ENCODE measurements around the gene CFAP107.
"Not testable (repeated sequence)": the region's sequence is repeated elsewhere in the genome, so short reads cannot be mapped to it uniquely, and the experiment has no call there.

The CFAP107 gene

DNA sequence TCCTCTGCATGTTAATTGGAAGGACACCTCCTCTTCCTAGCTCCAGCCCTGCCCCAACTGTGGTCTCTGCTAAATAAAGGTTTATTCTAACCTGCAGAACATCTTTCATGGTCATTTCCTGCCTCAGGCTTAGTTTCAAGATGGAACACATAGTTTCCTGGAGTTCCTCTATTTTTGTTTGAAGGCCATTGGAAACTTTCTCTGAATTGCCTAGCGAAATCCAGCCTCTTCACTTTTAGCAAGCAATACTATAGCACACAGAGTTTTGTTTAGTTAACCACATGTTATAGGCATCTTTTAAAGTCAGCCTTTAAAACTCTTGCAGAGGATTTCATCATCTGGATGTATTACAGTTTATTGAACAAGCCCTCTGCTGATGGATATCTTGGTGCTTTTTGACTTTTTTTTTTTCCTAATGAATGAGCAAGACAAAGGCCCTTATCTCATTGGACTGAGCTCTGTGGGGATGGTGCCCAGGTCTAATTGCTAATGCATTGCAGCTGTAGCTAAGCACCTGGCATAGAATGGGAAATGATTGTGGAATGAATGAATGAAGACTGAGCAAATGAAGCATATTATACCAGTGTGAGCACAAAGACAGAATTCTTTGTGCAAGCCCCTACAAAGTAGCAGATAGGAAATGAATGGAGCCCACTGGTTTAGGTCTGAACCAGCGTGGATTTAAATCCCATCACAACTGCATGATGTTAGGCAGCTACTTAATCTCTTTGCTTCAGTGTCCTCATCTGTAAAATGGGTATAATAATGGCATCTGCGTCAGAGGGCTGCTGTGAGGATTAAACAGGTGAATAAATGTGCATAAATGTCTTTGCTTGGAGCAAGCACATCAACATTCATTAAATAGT is 641 bp upstream of the CFAP107 start:
- no peak for DNase-seq

DNA sequence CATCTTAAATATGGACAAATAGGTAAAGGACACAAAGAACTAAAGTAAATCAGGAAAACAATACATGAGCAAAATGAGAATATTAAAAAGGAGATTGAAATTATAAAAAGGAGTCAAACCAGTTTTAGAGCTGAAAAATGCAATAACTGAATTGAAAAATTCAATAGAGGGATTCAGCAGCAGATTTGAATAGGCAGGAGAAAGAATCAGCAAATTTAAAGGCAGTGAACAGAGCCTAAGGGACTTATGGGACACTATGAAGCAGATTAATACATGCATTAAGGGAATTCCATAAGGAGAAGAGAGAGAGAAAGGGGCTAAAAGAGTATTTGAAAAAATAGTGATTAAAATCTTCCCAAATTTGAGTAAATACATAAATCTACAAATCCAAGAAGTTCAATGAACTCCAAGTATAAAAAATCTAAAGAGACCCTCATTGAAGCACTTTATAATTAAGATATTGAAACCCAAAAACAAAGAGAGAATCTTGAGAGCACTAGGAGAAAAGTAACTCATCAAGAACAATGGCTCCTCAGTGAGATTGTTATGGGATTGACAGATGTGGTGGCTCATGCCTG is 2.9 kb downstream of the CFAP107 start:
- no peak for DNase-seq

DNA sequence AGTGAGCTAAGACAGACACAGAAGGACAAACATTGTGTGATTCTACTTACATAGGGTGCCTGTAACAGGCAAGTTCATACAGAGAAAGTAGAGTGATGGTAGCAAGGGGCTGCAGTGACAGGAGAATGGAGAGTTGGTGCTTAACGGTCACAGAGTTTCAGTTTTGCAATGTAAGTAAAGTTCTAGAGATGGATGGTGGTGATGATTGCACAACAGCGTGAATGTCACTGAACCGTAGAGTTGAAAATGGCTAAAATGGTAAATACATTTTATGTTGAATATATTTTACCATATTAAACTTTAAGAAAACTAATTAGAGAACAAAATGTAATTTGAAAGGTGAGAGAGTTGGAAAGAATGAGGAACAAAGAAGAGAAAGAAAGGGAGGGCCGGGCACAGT is 8.7 kb downstream of the CFAP107 start:
- DNase-seq: no peak

DNA sequence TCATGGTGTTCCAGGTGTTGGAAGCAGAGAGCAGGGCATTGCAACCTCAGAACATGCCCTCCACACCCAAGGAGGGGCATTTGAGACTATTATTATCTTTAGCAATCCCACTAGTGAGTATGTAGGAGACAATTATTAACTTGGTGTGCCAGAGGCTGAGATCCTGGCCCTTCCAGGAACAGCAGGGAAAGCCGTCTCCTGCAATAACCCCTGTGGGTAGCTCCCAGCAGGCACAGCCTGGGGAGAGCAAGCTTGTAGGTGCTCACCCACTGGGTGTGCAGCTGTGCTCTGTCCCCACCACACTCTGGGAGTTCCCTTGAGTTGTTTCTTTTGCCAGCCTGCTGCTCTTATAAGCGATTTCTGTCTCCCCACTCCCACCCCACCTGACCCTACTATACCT is 10.3 kb downstream of the CFAP107 start:
- DNase-seq: no peak

DNA sequence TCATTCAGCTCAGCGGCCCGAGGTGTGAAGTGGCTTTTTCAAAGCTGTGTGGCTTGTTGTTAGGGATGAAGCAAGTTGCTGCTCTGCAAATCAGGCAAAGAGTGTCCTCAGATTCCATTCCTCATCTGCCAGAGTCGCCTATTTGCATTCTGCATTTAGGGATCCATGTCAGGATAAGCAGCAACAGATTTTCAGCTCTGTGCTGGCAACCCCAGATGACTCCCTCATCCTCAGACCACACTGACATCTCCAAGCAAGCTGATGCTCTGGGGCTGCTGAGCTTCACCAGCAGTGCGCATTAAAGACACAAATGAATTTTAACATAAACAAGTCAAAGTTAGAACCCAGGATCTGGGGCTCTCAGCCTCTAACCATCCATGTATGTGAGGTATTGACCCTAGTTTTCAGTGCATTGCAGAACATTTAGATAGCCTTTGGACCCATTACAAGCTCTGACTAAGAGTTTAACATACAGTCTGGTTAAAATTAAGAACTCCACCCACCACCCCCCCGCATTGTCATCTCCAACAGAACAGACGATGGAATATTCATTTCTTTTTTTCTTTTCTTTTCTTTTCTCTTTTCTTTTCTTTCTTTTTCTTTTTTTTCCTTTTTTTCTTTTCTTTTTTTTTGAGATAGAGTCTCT is 10.9 kb downstream of the CFAP107 start:
- no peak for DNase-seq

DNA sequence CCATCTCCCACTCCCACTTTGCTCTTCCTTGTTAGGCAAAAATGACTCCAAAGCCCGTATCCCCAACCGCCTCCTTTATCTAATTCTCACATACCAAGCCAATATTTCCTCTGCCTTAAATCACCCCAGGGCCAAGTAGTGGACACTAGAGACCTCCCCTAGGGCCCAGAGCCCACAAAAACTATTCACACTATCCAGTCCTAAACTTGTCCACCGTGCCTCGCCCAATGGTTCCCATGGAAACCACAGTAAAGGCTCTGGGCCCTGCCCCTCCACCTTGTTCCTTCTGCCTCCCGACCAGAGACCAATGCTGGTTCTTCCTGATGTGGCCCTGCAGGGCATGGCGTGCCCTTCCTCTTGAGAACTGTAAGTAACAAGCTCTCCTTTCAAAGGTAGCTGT is 11.8 kb downstream of the CFAP107 start:
- no peak for DNase-seq

DNA sequence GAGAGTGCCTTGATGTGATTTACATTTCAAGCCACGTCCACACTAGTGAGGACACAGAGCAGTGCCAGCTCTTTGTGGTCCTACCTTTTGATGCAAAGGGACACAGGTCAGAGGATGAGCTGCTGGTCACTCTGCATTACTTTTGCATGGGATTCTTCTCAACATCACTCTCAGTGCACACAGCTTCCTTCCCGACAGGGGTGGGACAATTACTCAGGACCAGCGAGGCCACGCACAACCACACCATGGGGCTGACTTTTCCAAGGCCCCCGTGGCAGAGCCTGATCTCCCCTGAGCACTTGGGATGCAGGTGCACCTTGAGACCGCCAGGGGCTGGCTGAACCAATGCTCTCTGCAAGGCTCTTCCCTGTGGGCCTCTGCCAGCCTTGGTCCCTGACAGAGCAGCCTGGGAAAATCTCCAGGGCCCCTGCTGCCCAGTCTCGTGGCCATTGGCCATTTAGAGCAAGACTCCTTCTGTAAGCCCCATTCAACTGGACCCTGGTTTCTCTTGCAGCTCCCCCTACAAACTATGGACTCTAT is 14.3 kb downstream of the CFAP107 start:
- no peak for DNase-seq

DNA sequence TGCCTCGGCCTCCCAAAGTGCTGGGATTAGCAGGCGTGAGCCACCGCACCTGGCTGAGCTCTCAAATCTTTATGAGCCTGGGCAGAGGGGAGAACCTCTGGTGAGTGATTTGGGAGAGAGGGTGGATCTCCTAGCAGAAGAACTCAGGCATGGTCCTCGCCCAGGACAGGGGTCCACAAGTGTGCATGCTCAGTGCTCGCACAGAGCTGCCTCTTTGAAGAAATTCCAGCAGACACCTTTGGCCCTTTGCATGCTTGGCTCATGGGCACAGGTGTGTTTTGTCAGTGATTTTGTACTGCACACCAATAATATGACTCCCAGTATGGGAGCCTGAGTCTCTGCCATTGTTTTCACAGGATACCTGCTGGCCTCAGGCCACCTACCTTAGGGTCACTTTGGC is 15.8 kb downstream of the CFAP107 start:
- no peak for DNase-seq

DNA sequence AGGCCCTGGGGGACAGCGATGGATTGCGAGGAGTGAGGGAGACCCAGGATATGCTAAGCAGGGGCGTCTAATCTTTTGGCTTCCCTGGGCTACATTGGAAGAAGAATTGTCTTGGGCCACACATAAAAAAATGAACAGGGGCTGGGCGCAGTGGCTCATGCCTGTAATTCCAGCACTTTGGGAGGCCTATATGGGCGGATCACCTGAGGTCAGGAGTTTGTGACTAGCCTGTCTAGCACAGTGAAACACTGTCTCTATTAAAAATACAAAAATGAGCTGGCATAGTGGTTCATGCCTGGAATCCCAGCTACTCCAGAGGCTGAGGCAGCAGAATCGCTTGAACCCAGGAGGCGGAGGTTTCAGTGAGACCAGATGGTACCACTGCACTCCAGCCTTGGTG is 16.8 kb downstream of the CFAP107 start:
- DNase-seq: no peak

DNA sequence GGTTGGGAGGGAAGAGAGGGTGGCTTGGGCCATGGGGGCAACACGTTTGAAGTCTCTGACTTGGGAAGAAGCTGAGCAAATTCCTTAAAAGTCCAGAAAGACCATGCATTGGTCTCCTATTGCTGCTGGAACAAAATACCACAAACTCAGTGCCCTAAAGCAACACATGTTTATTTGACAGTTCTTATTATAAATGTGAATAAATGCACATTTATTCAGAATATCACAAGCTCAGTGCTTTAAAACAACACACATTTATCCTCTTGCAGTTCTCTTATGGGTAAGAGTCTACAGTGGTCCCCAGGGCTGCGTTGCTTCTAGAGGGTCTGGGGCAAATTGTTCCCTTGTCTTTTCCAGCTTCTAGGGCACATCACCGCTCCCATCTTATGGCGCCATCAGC is 17.5 kb downstream of the CFAP107 start:
- no peak for DNase-seq

DNA sequence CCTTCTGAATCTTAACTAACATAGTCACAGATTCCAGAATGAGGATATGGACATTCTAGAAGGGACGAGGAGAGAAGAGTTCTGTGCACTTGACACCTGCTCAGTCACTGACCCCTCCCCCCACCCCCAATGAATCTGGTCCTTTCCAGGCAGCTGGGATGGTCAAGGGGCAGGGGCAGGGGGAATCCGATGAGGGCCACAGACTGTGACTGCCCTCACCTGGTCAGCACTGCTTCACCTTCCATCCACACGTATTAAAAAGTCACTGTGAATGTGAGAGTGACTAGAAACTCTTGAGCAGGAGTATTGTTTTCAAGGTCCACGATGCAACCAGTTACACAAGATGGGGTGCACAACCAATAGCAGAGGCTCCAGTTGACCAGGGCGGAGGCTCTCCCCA is 18.0 kb downstream of the CFAP107 start:
- DNase-seq: no peak

DNA sequence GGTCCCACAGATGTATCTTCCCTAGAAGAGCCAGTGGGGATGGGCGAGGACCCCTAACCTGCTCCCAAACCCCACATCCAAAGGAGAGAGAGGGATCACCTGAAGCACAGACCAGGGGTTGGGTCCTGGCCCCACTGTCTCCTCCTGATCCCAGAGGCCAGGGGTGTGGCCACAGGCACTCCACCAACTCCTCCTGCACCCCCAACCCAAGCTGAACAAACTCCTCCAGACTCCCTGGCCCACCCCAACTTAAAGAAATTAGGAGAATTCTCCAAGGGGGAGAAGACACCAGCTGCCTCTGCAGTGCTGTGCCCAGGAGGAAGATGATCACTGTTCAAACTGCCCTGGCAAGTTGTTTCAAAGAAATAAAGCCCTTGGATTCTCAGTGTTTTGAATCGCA is 23.0 kb downstream of the CFAP107 start:
- DNase-seq: no peak

DNA sequence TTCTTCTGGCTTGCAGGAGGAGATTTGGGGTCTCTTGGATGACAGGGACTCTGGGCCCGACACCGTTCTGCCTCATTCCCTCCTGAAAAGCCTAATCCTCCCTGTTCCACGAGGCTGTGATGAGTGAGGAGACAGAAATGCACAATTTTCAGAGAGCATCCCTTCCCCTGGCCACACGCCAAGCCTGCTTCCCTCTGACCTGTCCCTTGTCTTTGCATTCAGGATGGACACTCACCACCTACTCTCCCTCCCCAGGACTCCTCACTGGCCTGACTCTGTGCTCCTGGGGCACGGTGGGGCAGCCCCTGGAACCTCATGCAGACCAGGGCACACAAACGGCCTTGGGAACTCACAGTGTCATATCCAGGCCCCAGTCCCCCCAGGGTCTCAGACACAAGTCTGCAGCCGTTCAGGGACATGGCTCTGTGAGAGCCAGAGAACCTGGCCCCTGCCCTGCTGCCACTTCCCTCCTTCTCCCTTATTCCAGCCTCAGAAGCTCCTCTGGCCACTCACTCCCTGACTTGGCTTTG is 24.0 kb downstream of the CFAP107 start:
- no peak for DNase-seq

DNA sequence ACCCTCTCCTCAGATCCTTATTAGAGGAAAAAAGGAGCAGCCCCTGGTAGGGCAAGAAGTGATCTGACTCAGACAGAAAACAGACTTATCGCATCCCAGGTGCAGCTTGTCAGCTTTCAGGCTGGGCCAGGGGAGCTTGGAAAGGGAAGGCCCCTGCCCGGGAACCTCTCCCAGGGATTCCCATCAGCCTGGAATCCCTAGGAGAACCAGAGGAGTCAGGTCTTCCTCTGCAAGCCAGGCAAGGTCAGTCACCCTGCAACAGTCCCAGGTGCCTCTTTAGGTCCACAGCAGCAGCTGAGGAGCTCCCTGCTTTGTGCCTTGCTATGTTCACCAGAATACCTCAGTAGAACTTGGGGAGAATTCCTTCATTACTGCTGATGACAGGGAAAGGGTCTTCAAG is 24.6 kb downstream of the CFAP107 start:
- DNase-seq: no peak

DNA sequence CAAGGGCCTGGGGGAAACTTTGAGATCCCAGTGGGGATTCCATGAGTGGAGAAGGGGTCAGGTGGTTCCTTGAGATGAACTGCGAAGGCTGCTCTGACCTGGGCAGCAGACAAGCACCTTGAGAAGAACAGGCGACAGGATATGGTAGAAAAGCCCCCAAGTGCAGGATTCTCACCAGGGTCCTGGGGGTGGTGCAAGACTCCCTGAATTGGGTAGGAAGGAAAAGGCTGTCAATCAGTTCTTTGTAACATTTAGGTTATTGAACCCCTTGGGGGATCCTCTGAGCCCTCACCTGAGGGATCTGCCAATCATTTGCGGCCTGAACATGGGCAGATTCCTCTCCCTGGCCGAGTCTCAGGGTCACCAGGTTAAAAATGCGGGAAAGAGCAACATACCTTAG is 25.2 kb downstream of the CFAP107 start:
- no peak for DNase-seq

DNA sequence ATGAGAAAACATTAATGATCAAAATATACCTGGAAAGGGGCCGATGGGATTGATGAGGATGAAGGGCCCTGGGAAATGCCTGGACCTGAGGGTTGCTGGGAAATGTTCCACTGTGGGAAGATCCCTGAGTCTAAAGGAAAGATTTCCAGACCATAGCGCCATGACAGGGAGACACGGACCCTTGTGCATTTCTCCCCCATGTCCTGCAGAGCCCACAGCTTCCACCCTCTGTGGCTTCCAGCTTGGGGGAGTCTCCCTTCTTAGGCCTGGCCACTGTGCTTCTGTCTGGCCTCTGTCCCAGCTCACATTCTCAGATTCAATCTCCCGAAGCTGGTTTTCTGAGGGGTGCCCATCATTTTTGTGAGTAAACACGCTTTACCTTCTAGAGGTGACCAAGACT is 26.5 kb downstream of the CFAP107 start:
- DNase-seq: no peak

DNA sequence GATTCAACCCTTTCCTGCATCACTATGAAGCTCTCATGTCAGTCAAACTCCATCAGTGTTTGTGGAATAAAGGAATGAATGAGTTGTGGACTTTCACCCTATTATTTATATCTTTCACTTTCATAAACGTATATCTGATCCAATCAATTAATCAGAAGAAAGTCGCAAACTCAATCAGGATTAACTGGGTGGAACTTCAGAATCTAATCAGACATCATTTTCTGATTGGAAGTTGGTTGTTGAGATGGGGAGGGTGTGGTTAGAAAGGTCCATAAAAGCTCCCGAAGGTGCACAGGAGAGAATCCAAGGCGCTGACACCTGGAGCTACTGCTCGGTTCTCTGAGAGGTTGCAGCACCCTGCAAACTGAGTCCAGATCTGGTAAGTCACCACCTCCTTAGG is 27.4 kb downstream of the CFAP107 start, which contains the start of gene PRAMEF12:
Gene PRAMEF12, plus strand, starts transcription at position 301 of the 400 bp plus-strand sequence. CDS start 1,130 bp downstream, outside the sequence.
- no peak for DNase-seq

DNA sequence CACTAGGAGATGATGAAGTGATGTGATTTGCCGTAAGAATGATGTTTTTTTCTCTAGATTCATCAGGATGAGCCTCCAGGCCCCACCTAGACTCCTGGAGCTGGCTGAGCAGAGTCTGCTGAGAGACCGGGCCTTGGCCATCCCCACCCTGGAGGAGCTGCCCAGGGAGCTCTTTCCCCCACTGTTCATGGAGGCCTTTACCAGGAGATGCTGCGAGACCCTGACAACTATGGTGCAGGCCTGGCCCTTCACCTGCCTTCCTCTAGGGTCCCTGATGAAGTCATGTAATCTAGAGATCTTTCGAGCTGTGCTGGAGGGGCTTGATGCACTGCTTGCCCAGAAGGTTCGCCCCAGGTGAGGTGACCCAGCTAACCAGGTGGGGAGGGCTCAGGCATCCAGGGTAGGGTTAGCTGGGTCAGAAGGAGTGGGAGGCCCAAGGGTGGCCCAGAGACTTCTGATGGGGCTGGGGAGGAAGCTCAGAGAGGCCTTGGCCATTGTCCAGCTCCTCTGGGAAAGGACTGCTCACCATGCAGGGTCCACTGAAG is 28.9 kb downstream of the CFAP107 start:
- no peak for DNase-seq

DNA sequence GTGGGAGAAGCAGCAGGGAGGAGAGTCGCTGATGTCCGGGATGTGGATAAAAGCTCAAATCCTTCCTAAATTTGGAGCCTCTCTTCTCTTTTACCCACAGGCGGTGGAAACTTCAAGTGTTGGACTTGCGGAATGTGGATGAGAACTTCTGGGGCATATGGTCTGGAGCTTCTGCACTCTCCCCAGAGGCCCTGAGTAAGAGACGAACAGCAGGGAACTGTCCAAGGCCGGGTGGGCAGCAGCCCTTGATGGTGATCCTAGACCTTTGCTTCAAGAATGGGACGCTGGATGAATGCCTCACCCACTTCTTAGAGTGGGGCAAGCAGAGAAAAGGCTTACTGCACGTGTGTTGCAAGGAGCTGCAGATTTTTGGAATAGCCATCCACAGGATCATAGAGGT is 29.4 kb downstream of the CFAP107 start:
- no peak for DNase-seq

DNA sequence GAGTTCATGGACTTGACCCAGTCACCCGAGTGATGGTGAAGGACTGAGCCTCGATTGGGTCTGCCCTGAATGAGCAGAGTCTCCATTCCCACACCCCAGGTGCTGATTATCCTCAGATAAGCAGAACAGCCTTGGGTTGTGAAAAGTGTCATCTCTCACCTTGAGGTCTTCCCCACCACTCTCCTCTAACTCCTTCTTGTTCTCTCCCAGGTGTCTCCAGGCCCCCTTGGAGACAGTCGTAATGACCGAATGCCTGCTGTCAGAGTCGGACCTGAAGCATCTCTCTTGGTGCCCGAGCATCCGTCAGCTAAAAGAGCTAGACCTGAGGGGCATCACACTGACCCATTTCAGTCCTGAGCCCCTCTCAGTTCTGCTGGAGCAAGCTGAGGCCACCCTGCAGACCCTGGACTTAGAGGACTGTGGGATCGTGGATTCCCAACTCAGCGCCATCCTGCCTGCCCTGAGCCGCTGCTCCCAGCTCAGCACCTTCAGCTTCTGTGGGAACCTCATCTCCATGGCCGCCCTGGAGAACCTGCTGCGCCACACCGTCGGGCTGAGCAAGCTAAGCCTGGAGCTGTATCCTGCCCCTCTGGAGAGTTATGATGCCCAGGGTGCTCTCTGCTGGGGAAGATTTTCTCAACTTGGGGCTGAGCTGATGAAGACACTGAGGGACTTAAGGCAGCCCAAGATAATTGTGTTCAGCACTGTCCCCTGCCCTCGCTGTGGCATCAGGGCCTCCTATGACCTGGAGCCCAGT is 31.0 kb downstream of the CFAP107 start:
- no peak for DNase-seq

DNA sequence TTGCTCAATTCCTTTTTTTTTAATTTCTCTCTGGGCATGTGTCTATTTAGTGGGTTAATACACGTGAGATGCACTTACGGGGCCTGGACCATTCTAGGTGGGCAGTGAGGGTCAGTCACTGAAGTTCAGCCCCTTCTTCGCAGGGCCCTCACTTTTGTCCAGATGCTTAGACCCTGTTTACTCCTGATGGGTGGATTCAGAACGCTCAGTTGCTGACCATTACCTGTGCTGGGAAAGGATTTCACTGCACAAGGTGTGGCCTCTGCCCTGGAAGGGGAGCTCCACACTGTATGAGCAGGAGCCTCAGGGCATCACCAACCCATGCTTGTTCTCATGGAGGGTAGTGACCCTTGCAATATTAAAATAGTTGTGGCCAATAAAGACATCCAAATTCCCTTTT is 32.1 kb downstream of the CFAP107 start:
- no peak for DNase-seq

DNA sequence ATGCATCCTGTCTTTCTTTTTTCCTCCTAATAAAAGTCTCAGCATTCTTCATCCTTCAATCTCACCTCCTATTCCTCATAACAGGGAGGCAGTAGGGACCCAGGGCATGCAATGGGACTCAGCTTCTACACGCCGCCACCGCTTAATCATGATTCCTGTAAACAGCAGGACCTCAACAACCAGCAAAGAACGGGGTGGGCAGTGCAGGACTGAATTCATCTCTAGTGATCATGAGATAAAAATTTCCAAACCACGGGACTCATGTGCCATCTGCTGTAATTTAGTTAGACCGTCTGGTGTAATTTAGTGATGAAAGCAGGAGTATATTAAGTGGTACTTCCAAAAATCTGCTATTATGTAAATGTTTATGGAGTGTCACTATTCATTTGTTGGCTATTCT is 32.9 kb downstream of the CFAP107 start:
- DNase-seq: no peak

DNA sequence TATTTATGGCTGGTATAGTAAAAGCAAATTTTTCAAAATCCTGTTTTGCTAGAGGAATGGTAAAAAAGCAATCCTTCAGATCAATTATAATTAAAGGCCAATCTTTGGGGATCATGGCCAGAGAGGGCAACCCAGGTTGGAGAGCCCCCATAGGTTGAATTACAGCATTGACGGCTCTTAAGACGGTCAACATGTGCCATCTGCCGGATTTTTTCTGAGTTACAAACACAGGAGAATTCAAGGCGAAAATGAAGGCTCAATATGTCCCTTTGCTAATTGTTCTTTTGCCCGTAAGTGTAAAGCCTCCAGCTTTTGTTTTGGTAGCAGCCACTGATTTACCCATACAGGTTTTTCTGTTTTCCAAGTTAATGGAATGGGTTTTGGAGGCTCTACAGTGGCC is 35.5 kb downstream of the CFAP107 start:
- DNase-seq: not testable (repeated sequence)
